ENCODE results near the gene UBE4A.

- TF ChIP-seq CTCF (IDR thresholded peaks at IDR 0.05; ENCODE audit: low read length) (no peak), EZH2 (optimal IDR thresholded peaks at IDR 0.05; ENCODE audit: low read depth, low read length) (no peak), EZH2phosphoT487 (IDR thresholded peaks at IDR 0.05; ENCODE audit: low read length) (no peak)
Measured at GRCh38 chr11:118312328-118312727, 47.1 kb upstream of the UBE4A start.

Measured in MM.1S (cell line).